Activated CD8-positive, alpha-beta memory T cell treated with anti-CD3 and anti-CD28 coated beads, Interleukin-2, amount 10 ng/mL, durations not matched to agents 7 days and 5 days (primary cell): ENCODE measurements around the gene SYT14. TPM values are rescaled to one million over a fixed set of nuclear protein-coding genes. Genes with fewer than 3 reads are reported as not detected.
"Not testable (repeated sequence)": the region's sequence is repeated elsewhere in the genome, so short reads cannot be mapped to it uniquely, and the experiment has no call there.

Experiments used
- ATAC-seq: fragments of 150-1000 bp; cut with Tn5 transposase; one replicate; pipeline ENCODE4 v1.10.0; 2021; ENCODE audit warnings: moderate library complexity
- CTCF ChIA-PET: fragments of 350-600 bp; sonication (Branson Sonifier 250); formaldehyde crosslinking; loops from one replicate; lab custom pipeline; 2021; ENCODE audit warnings: antibody characterized with exemption; lab: Charles Lee
- DNase-seq: peaks from one replicate; pipeline ENCODE4 v3.0.0-alpha.2; 2020
- H3K27ac Mint-ChIP-seq: one replicate; pipeline ENCODE4 v1.8.0; 2021; ENCODE audit warnings: mild to moderate bottlenecking, mixed read lengths
- H3K27me3 Mint-ChIP-seq: one replicate; pipeline ENCODE4 v1.8.0; 2021; ENCODE audit warnings: mixed read lengths
- H3K36me3 Mint-ChIP-seq: one replicate; pipeline ENCODE4 v1.8.0; 2021; ENCODE audit warnings: mild to moderate bottlenecking, mixed read lengths
- H3K4me1 Mint-ChIP-seq: one replicate; pipeline ENCODE4 v1.8.0; 2021; ENCODE audit warnings: mixed read lengths
- H3K4me3 Mint-ChIP-seq: one replicate; pipeline ENCODE4 v1.8.0; 2021; ENCODE audit warnings: mild to moderate bottlenecking, moderate library complexity, mixed read lengths
- H3K9me3 Mint-ChIP-seq: one replicate; pipeline ENCODE4 v1.8.0; 2022; ENCODE audit warnings: low read depth, mixed read lengths
- total RNA-seq, 2 experiments: library from RNA; stranded (reverse); gene quantifications; one replicate each; pipeline ENCODE4 v1.2.3, GENCODE V29; 2021

Gene SYT14
- total RNA-seq, 2 experiments from 2014 or later: not detected

- ATAC-seq (no peak), DNase-seq (no peak)
- Mint-ChIP-seq H3K4me3 (no peak overlapping the region), H3K27me3 (peaks cover 18% of the 10 kb centered on the region), H3K9me3 (no peaks in the 10 kb centered on the region), H3K36me3 (no peaks in the 10 kb centered on the region), H3K27ac (no peak overlapping the region), H3K4me1 (no peaks in the 10 kb centered on the region)
- CTCF ChIA-PET: no interaction called here
These were observed 24.4 kb downstream of the SYT14 start for GRCh38 chr1:209962388-209962787.

GRCh38 chr1:209962856-209963255 lies 24.8 kb downstream of the SYT14 start:
- DNase-seq: no peak
- H3K36me3 Mint-ChIP-seq: no peaks in the 10 kb centered on the region
- no peaks in the 10 kb centered on the region for H3K4me1 Mint-ChIP-seq
- no peaks in the 10 kb centered on the region for H3K9me3 Mint-ChIP-seq
- H3K27me3 Mint-ChIP-seq: peaks cover 17% of the 10 kb centered on the region
- CTCF ChIA-PET: no interaction called here
- H3K4me3 Mint-ChIP-seq: no peak overlapping the region
- H3K27ac Mint-ChIP-seq: no peak overlapping the region
- no peak for ATAC-seq

- ATAC-seq: no peak
- Mint-ChIP-seq H3K4me3 (no peak overlapping the region), H3K4me1 (no peaks in the 10 kb centered on the region), H3K27ac (no peak overlapping the region), H3K36me3 (no peaks in the 10 kb centered on the region), H3K27me3 (peaks cover 11% of the 10 kb centered on the region), H3K9me3 (no peaks in the 10 kb centered on the region)
- no peak for DNase-seq
- CTCF ChIA-PET: no interaction called here
These were observed 28.0 kb downstream of the SYT14 start for GRCh38 chr1:209965996-209966395.

- H3K27ac Mint-ChIP-seq, H3K4me1 Mint-ChIP-seq, ATAC-seq, CTCF ChIA-PET, H3K36me3 Mint-ChIP-seq, DNase-seq, H3K9me3 Mint-ChIP-seq, H3K4me3 Mint-ChIP-seq: not testable (repeated sequence)
- H3K27me3 Mint-ChIP-seq: peaks cover 10% of the 10 kb centered on the region
These were observed 40.7 kb downstream of the SYT14 start for GRCh38 chr1:209978721-209979120.

- H3K4me1 Mint-ChIP-seq: no peaks in the 10 kb centered on the region
- no peak for ATAC-seq
- H3K4me3 Mint-ChIP-seq: no peak overlapping the region
- no peaks in the 10 kb centered on the region for H3K9me3 Mint-ChIP-seq
- no peak for DNase-seq
- no peak overlapping the region for H3K27ac Mint-ChIP-seq
- CTCF ChIA-PET: no interaction called here
- H3K27me3 Mint-ChIP-seq: peaks cover 19% of the 10 kb centered on the region
- H3K36me3 Mint-ChIP-seq: no peaks in the 10 kb centered on the region
These were observed 45.9 kb downstream of the SYT14 start for GRCh38 chr1:209983953-209984352.

GRCh38 chr1:209985002-209985401 lies 47.0 kb downstream of the SYT14 start:
- Mint-ChIP-seq H3K4me1 (no peaks in the 10 kb centered on the region), H3K4me3 (no peak overlapping the region), H3K27me3 (peaks cover 21% of the 10 kb centered on the region), H3K9me3 (no peaks in the 10 kb centered on the region), H3K36me3 (no peaks in the 10 kb centered on the region), H3K27ac (no peak overlapping the region)
- DNase-seq (no peak), ATAC-seq (no peak)
- CTCF ChIA-PET: no interaction called here

- no peak overlapping the region for H3K4me3 Mint-ChIP-seq
- DNase-seq: no peak
- no peak for ATAC-seq
- H3K4me1 Mint-ChIP-seq: no peaks in the 10 kb centered on the region
- no peak overlapping the region for H3K27ac Mint-ChIP-seq
- no peaks in the 10 kb centered on the region for H3K9me3 Mint-ChIP-seq
- H3K27me3 Mint-ChIP-seq: peaks cover 12% of the 10 kb centered on the region
- H3K36me3 Mint-ChIP-seq: no peaks in the 10 kb centered on the region
- CTCF ChIA-PET: no interaction called here
These were observed 50.7 kb downstream of the SYT14 start for GRCh38 chr1:209988706-209989105.

- Mint-ChIP-seq H3K4me3 (no peak overlapping the region), H3K4me1 (no peaks in the 10 kb centered on the region), H3K27me3 (peaks cover 12% of the 10 kb centered on the region), H3K27ac (no peak overlapping the region), H3K36me3 (no peaks in the 10 kb centered on the region), H3K9me3 (no peaks in the 10 kb centered on the region)
- no peak for ATAC-seq
- DNase-seq: no peak
- CTCF ChIA-PET: interaction anchor here (1.0 to 1.5 kb wide), 2 partner anchors 129 to 131 kb away, joined by 4 to 8 read pairs; no protein-coding TSS in a partner anchor
These were observed 51.5 kb downstream of the SYT14 start for GRCh38 chr1:209989525-209989924.

GRCh38 chr1:209993061-209993830 lies 55.2 kb downstream of the SYT14 start:
- CTCF ChIA-PET: interaction anchor here (1.1 kb wide), 1 partner anchor 135 kb away, joined by 3 read pairs; no protein-coding TSS in a partner anchor
- no peaks in the 10 kb centered on the region for H3K4me1 Mint-ChIP-seq
- H3K36me3 Mint-ChIP-seq: no peaks in the 10 kb centered on the region
- H3K27me3 Mint-ChIP-seq: peaks cover 6% of the 10 kb centered on the region
- no peak overlapping the region for H3K27ac Mint-ChIP-seq
- no peaks in the 10 kb centered on the region for H3K9me3 Mint-ChIP-seq
- no peak for DNase-seq
- ATAC-seq: no peak
- H3K4me3 Mint-ChIP-seq: no peak overlapping the region

GRCh38 chr1:209996348-209996747 lies 58.3 kb downstream of the SYT14 start:
- Mint-ChIP-seq H3K36me3 (no peaks in the 10 kb centered on the region), H3K9me3 (no peaks in the 10 kb centered on the region), H3K4me3 (no peak overlapping the region), H3K27ac (no peak overlapping the region), H3K27me3 (peaks cover 9% of the 10 kb centered on the region), H3K4me1 (no peaks in the 10 kb centered on the region)
- DNase-seq: no peak
- ATAC-seq: no peak
- CTCF ChIA-PET: no interaction called here

- no peak for ATAC-seq
- CTCF ChIA-PET: no interaction called here
- H3K9me3 Mint-ChIP-seq: no peaks in the 10 kb centered on the region
- no peaks in the 10 kb centered on the region for H3K36me3 Mint-ChIP-seq
- H3K27ac Mint-ChIP-seq: no peak overlapping the region
- peaks cover 16% of the 10 kb centered on the region for H3K27me3 Mint-ChIP-seq
- no peak overlapping the region for H3K4me3 Mint-ChIP-seq
- DNase-seq: no peak
- H3K4me1 Mint-ChIP-seq: no peaks in the 10 kb centered on the region
These were observed 61.0 kb downstream of the SYT14 start for GRCh38 chr1:209999005-209999404.

- Mint-ChIP-seq H3K36me3 (no peaks in the 10 kb centered on the region), H3K4me3 (no peak overlapping the region), H3K9me3 (no peaks in the 10 kb centered on the region), H3K4me1 (no peaks in the 10 kb centered on the region), H3K27me3 (peaks cover 21% of the 10 kb centered on the region), H3K27ac (no peak overlapping the region)
- DNase-seq (no peak), ATAC-seq (no peak)
- CTCF ChIA-PET: no interaction called here
These were observed 63.7 kb downstream of the SYT14 start for GRCh38 chr1:210001751-210002150.

GRCh38 chr1:210003501-210003900 lies 65.5 kb downstream of the SYT14 start:
- Mint-ChIP-seq H3K27me3 (peaks cover 21% of the 10 kb centered on the region), H3K4me1 (no peaks in the 10 kb centered on the region), H3K27ac (no peak overlapping the region), H3K36me3 (no peaks in the 10 kb centered on the region), H3K9me3 (no peaks in the 10 kb centered on the region), H3K4me3 (no peak overlapping the region)
- CTCF ChIA-PET: no interaction called here
- no peak for DNase-seq
- no peak for ATAC-seq

GRCh38 chr1:210010161-210010560 lies 72.1 kb downstream of the SYT14 start:
- Mint-ChIP-seq H3K4me3 (no peak overlapping the region), H3K4me1 (no peaks in the 10 kb centered on the region), H3K27ac (no peak overlapping the region), H3K36me3 (no peaks in the 10 kb centered on the region), H3K27me3 (peaks cover 3% of the 10 kb centered on the region), H3K9me3 (no peaks in the 10 kb centered on the region)
- no peak for DNase-seq
- no peak for ATAC-seq
- CTCF ChIA-PET: no interaction called here
